HAP-1 (cell line): Measurements from ENCODE around the gene ZPBP.

ENCODE experiments used
- DNase-seq, 2 experiments: peaks; one replicate each; pipeline ENCODE4 v3.0.0-alpha.2; 2016 to 2020; ENCODE audit warnings: low spot score in 2 of 2
- H3K27me3 ChIP-seq: fragments of 250-450 bp; sonication (Bioruptor Pico); 2 replicates; pipeline ENCODE4 v1.5.1; 2020; ENCODE audit warnings: low read depth, mild to moderate bottlenecking, moderate library complexity
- H3K36me3 ChIP-seq: fragments of 250-450 bp; sonication (Bioruptor Pico); replicated peaks from 2 replicates; pipeline ENCODE4 v1.5.1; 2020; ENCODE audit warnings: mild to moderate bottlenecking
- H3K4me1 ChIP-seq: fragments of 250-450 bp; sonication (Bioruptor Pico); 2 replicates; pipeline ENCODE4 v1.5.1; 2020; ENCODE audit warnings: mild to moderate bottlenecking
- H3K4me3 ChIP-seq: fragments of 250-450 bp; sonication (Bioruptor Pico); 2 replicates; pipeline ENCODE4 v1.5.1; 2020; ENCODE audit warnings: mild to moderate bottlenecking, moderate library complexity
- H3K9me3 ChIP-seq: fragments of 250-450 bp; sonication (Bioruptor Pico); 2 replicates; pipeline ENCODE4 v1.5.1; 2020; ENCODE audit warnings: mild to moderate bottlenecking, moderate library complexity
- in situ Hi-C: fragments of 300-500 bp; cut with MboI; formaldehyde crosslinking; loops from 3 replicates; pipeline ENCODE4 v1.14.3; 2020; ENCODE audit warnings: low sequenced_read_pairs, inconsistent platforms, mixed read lengths

Gene ZPBP

DNA sequence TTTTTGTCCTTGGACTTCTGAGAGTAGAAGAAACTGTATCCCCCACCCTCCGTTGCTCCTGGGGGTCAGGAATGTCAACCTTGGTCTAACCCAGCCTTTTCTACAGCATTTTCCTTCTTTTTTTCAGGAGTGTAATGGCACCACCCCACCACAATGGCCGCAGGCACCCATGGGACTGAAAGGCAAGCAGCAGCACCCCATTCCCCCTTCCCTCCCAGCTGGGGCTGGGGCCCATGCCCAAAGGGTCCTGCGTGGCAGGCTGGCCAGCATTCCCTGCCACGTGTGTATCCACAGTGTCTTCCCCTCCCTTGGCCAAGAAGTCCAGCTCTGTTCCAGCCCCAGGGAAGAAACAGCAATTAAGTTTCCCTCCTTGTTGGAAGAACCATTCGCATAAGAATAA is 106.9 kb downstream of the ZPBP start:
- DNase-seq: no peak
- H3K4me3 ChIP-seq: no peak overlapping the region
- in situ Hi-C loops: no loop called here
- H3K27me3 ChIP-seq: no peaks in the 10 kb centered on the region
- H3K4me1 ChIP-seq: no peaks in the 10 kb centered on the region
- no peaks in the 10 kb centered on the region for H3K36me3 ChIP-seq
- H3K9me3 ChIP-seq: no peaks in the 10 kb centered on the region

- Histone ChIP-seq H3K36me3 (no peaks in the 10 kb centered on the region), H3K4me3 (no peak overlapping the region), H3K27me3 (no peaks in the 10 kb centered on the region), H3K9me3 (no peaks in the 10 kb centered on the region), H3K4me1 (no peaks in the 10 kb centered on the region)
- in situ Hi-C loops: no loop called here
- no peak for DNase-seq
Observed at GRCh38 chr7:49980465-49980864, 112.6 kb downstream of the ZPBP start.

DNA sequence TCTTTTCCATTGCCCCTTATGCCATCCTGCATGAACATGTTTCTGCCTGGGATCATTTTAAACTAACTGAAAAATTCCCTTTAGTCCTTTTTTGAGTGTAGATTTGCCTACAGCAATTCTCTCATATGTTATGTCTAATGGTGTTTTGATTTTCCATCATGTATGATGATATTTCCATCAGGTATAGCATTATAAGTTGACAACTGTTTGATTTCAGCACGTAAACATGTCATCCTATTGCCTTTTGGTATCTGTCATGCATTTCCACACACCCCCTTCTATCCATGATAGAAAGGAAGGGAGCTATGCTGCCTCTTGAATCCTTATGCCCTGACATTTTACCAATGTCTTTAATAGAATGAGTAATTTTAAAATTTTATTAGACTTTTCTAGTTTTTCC is 116.8 kb downstream of the ZPBP start:
- no peaks in the 10 kb centered on the region for H3K27me3 ChIP-seq
- no peak for DNase-seq
- H3K4me3 ChIP-seq: no peak overlapping the region
- H3K9me3 ChIP-seq: no peaks in the 10 kb centered on the region
- no peaks in the 10 kb centered on the region for H3K36me3 ChIP-seq
- no peaks in the 10 kb centered on the region for H3K4me1 ChIP-seq
- in situ Hi-C loops: no loop called here

- no peak overlapping the region for H3K4me3 ChIP-seq
- H3K27me3 ChIP-seq: no peaks in the 10 kb centered on the region
- H3K36me3 ChIP-seq: no peaks in the 10 kb centered on the region
- no peaks in the 10 kb centered on the region for H3K4me1 ChIP-seq
- H3K9me3 ChIP-seq: no peaks in the 10 kb centered on the region
- no peak for DNase-seq
- in situ Hi-C loops: no loop called here
Observed at GRCh38 chr7:49974035-49974434, 119.0 kb downstream of the ZPBP start.

DNA sequence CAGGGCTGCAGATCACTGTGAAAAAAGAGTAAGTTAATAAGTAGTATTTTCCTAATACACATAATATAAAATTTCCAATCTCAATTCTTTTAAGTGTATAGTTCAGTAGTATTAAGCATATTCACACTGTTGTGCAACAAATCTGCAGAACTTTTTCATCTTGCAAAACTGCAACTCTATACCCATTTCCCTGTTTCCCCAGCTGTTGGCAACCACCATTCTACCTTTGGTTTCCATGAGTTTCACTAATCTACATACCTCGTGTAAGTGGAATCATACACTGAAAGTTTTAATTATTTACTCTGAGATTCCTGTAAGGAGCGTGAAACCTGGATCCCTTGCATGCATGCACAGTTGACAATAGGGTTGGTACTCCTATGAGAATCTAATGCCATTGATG is 155.4 kb downstream of the ZPBP start:
- in situ Hi-C loops: no loop called here
- no peaks in the 10 kb centered on the region for H3K9me3 ChIP-seq
- H3K4me3 ChIP-seq: no peak overlapping the region
- no peaks in the 10 kb centered on the region for H3K4me1 ChIP-seq
- H3K36me3 ChIP-seq: no peaks in the 10 kb centered on the region
- no peaks in the 10 kb centered on the region for H3K27me3 ChIP-seq
- no peak for DNase-seq

- in situ Hi-C loops: no loop called here
- Histone ChIP-seq H3K36me3 (no peaks in the 10 kb centered on the region), H3K4me1 (no peaks in the 10 kb centered on the region), H3K4me3 (no peak overlapping the region), H3K9me3 (no peaks in the 10 kb centered on the region), H3K27me3 (no peaks in the 10 kb centered on the region)
- DNase-seq: no peak
Observed at GRCh38 chr7:49931627-49932026, 161.4 kb downstream of the ZPBP start.

GRCh38 chr7:49928787-49929186 is 164.3 kb downstream of the ZPBP start:
- H3K27me3 ChIP-seq: no peaks in the 10 kb centered on the region
- H3K9me3 ChIP-seq: no peaks in the 10 kb centered on the region
- in situ Hi-C loops: no loop called here
- no peak overlapping the region for H3K4me3 ChIP-seq
- no peaks in the 10 kb centered on the region for H3K36me3 ChIP-seq
- DNase-seq: no peak
- no peaks in the 10 kb centered on the region for H3K4me1 ChIP-seq

DNA sequence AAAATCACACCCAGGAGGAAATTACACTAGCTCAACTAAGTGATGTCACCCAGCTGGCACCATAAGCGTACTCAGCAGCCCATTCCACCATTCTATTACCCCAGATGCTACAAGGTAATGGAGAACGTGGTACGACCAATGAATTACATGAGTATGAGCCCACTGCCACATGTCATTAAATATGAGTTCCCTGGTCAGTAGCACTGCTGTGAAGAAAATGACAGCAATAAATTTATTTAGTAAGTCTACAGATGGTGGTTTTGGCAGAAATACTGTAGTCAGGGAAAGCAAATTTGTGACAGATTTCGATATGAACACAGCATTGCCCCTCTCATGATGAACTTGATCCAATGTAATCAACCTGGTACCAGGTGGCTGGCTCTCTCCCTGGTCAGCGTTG is 165.4 kb downstream of the ZPBP start:
- H3K36me3 ChIP-seq: no peaks in the 10 kb centered on the region
- no peak for DNase-seq
- no peaks in the 10 kb centered on the region for H3K9me3 ChIP-seq
- in situ Hi-C loops: no loop called here
- no peaks in the 10 kb centered on the region for H3K27me3 ChIP-seq
- no peak overlapping the region for H3K4me3 ChIP-seq
- no peaks in the 10 kb centered on the region for H3K4me1 ChIP-seq

DNA sequence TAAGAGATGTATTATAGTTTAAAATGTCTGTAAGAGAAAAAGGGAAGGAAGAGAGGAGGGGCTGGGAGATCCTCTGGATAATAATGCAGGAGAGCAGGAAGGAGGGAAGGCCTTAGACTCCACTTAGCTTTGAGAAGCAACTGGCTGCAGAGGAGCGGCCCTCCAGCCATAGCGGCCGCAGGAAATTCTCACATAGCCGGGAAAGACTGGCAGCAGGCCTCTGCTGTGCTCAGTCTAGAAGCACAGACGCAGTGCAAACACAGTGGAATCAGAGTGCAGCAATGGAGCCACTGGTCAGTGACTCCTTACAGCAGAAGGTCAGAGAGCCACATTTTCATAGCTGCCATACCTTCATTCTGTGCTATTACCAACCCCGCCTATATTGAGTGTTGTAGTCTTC is 166.3 kb downstream of the ZPBP start:
- Histone ChIP-seq H3K4me1 (no peaks in the 10 kb centered on the region), H3K27me3 (no peaks in the 10 kb centered on the region), H3K36me3 (no peaks in the 10 kb centered on the region), H3K9me3 (no peaks in the 10 kb centered on the region), H3K4me3 (no peak overlapping the region)
- DNase-seq: no peak
- in situ Hi-C loops: no loop called here

DNA sequence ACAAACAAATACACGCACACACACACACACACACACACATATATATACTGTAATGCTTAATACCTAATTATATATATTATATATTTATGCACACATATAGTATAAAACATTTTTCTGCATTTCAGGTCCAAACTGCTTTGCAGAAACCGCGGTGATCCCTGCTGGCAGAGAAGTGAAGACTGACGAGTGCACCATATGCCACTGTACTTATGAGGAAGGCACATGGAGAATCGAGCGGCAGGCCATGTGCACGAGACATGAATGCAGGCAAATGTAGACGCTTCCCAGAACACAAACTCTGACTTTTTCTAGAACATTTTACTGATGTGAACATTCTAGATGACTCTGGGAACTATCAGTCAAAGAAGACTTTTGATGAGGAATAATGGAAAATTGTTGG is 181.1 kb downstream of the ZPBP start:
- Histone ChIP-seq H3K27me3 (no peaks in the 10 kb centered on the region), H3K36me3 (no peaks in the 10 kb centered on the region), H3K4me1 (no peaks in the 10 kb centered on the region), H3K9me3 (no peaks in the 10 kb centered on the region), H3K4me3 (no peak overlapping the region)
- in situ Hi-C loops: no loop called here
- DNase-seq: no peak

GRCh38 chr7:49894543-49894942 is 198.5 kb downstream of the ZPBP start:
- Histone ChIP-seq H3K9me3 (no peaks in the 10 kb centered on the region), H3K4me1 (no peaks in the 10 kb centered on the region), H3K4me3 (no peak overlapping the region), H3K36me3 (no peaks in the 10 kb centered on the region), H3K27me3 (no peaks in the 10 kb centered on the region)
- in situ Hi-C loops: no loop called here
- no peak for DNase-seq

GRCh38 chr7:49893131-49893530 is 199.9 kb downstream of the ZPBP start:
- Histone ChIP-seq H3K4me3 (no peak overlapping the region), H3K27me3 (no peaks in the 10 kb centered on the region), H3K36me3 (no peaks in the 10 kb centered on the region), H3K9me3 (no peaks in the 10 kb centered on the region), H3K4me1 (no peaks in the 10 kb centered on the region)
- in situ Hi-C loops: no loop called here
- DNase-seq: no peak

GRCh38 chr7:49892481-49892880 is 200.6 kb downstream of the ZPBP start:
- Histone ChIP-seq H3K27me3 (no peaks in the 10 kb centered on the region), H3K4me3 (no peak overlapping the region), H3K36me3 (no peaks in the 10 kb centered on the region), H3K4me1 (no peaks in the 10 kb centered on the region), H3K9me3 (no peaks in the 10 kb centered on the region)
- in situ Hi-C loops: no loop called here
- DNase-seq: no peak
